NOMO-1 treated with dmso at 0.1 percent for 144 hours (cell line): Measurements from ENCODE around the gene IGSF9B.

ENCODE experiments used
- DNase-seq: peaks from one replicate; lab custom pipeline; 2025; ENCODE audit not compliant: unreplicated experiment; lab: John Stamatoyannopoulos, UW

The IGSF9B gene

GRCh38 chr11:133983660-133984316 lies 27.0 kb upstream of the IGSF9B start:
- DNase-seq = no peak

GRCh38 chr11:133982876-133983275 lies 26.1 kb upstream of the IGSF9B start:
- DNase-seq = no peak

- DNase-seq = no peak
Measured at GRCh38 chr11:133982151-133982550, 25.4 kb upstream of the IGSF9B start.

GRCh38 chr11:133981156-133981555 lies 24.4 kb upstream of the IGSF9B start:
- no peak for DNase-seq

- no peak for DNase-seq
Measured at GRCh38 chr11:133980665-133981064, 23.9 kb upstream of the IGSF9B start.

GRCh38 chr11:133978794-133979193 lies 22.0 kb upstream of the IGSF9B start:
- no peak for DNase-seq

GRCh38 chr11:133977067-133977677 lies 20.4 kb upstream of the IGSF9B start:
- DNase-seq = no peak

- no peak for DNase-seq
Measured at GRCh38 chr11:133975488-133975849, 18.7 kb upstream of the IGSF9B start.

- DNase-seq = no peak
Measured at GRCh38 chr11:133974836-133975487, 18.2 kb upstream of the IGSF9B start.

GRCh38 chr11:133971881-133972280 lies 15.1 kb upstream of the IGSF9B start:
- no peak for DNase-seq

- DNase-seq = no peak
Measured at GRCh38 chr11:133969112-133969511, 12.3 kb upstream of the IGSF9B start.

GRCh38 chr11:133968300-133968699 lies 11.5 kb upstream of the IGSF9B start:
- no peak for DNase-seq

GRCh38 chr11:133967599-133968238 lies 11.0 kb upstream of the IGSF9B start:
- DNase-seq = no peak

- DNase-seq = no peak
Measured at GRCh38 chr11:133966921-133967598, 10.3 kb upstream of the IGSF9B start.

GRCh38 chr11:133966172-133966651 lies 9.4 kb upstream of the IGSF9B start:
- no peak for DNase-seq

- no peak for DNase-seq
Measured at GRCh38 chr11:133965031-133965601, 8.3 kb upstream of the IGSF9B start.

GRCh38 chr11:133964356-133964755 lies 7.6 kb upstream of the IGSF9B start:
- DNase-seq = no peak

- DNase-seq = no peak
Measured at GRCh38 chr11:133961890-133962289, 5.1 kb upstream of the IGSF9B start.

GRCh38 chr11:133957900-133958299 lies 1.1 kb upstream of the IGSF9B start:
- no peak for DNase-seq

- no peak for DNase-seq
Measured at GRCh38 chr11:133955945-133956421, 785 bp downstream of the IGSF9B start.
